BJ (cell line): ENCODE results near the gene TOPAZ1. TPM values are rescaled to one million over a fixed set of nuclear protein-coding genes. Genes with fewer than 3 reads are reported as not detected.

Experiments used
- CTCF ChIA-PET: fragments of 350-600 bp; formaldehyde crosslinking; extraction: SDS; loops from one replicate; lab custom pipeline; 2021; ENCODE audit warnings: antibody characterized with exemption, inconsistent platforms; lab: Yijun Ruan, JAX
- POLR2A ChIA-PET: fragments of 300-600 bp; sonication (Branson Sonifier 250); formaldehyde crosslinking; extraction: SDS; loops from one replicate; lab custom pipeline; 2021; ENCODE audit warnings: antibody characterized with exemption; lab: Charles Lee
- DNase-seq: peaks from one replicate; pipeline ENCODE4 v3.0.0-alpha.2; 2011; ENCODE audit warnings: low read depth
- H3K27me3 ChIP-seq: 2 replicates; pipeline ENCODE4 v1.6.0; 2011; ENCODE audit warnings: low read length; ENCODE audit not compliant: control insufficient read depth, insufficient read depth
- H3K36me3 ChIP-seq: 2 replicates; pipeline ENCODE4 v1.5.1; 2011; ENCODE audit warnings: low read length; ENCODE audit not compliant: control insufficient read depth, insufficient read depth
- H3K4me3 ChIP-seq: 2 replicates; pipeline ENCODE4 v1.5.1; 2011; ENCODE audit warnings: low read depth, mild to moderate bottlenecking, control low read depth, low read length
- CTCF ChIP-seq: IDR thresholded peaks from 2 replicates; pipeline ENCODE4 v1.5.1; 2011; ENCODE audit warnings: low read depth, mild to moderate bottlenecking, control low read depth, inconsistent platforms, low read length, moderate library complexity; ENCODE audit not compliant: insufficient read depth
- polyA plus RNA-seq: library from polyadenylated mRNA; depleted of rRNA; stranded (reverse); fragments of >200 nt; gene quantifications from 2 replicates; pipeline ENCODE4 v1.2.3, GENCODE V29; 2011

TOPAZ1 gene
- polyA plus RNA-seq, 1 experiment, result not detected

- DNase-seq, result no peak
- H3K4me3 ChIP-seq, result no peak overlapping the region
- no peaks in the 10 kb centered on the region; the same call in 1 of the 2 replicates for H3K27me3 ChIP-seq
- CTCF ChIA-PET, result no interaction called here
- POLR2A ChIA-PET, result no interaction called here
- no peak for TF ChIP-seq CTCF
- no peaks in the 10 kb centered on the region for H3K36me3 ChIP-seq
Measured at GRCh38 chr3:44280077-44280476, 38.4 kb downstream of the TOPAZ1 start.

- POLR2A ChIA-PET, result no interaction called here
Measured at GRCh38 chr3:44280631-44281030, 38.9 kb downstream of the TOPAZ1 start.

GRCh38 chr3:44284949-44285348 lies 43.3 kb downstream of the TOPAZ1 start:
- no peak for DNase-seq
- ChIA-PET CTCF (no interaction called here), POLR2A (no interaction called here)
- no peak overlapping the region for H3K4me3 ChIP-seq
- no peaks in the 10 kb centered on the region for H3K36me3 ChIP-seq
- no peak for TF ChIP-seq CTCF
- no peaks in the 10 kb centered on the region for H3K27me3 ChIP-seq

More at GRCh38 chr3:44280631-44281030, 38.9 kb downstream of the TOPAZ1 start:
- no peaks in the 10 kb centered on the region; the same call in 1 of the 2 replicates for H3K27me3 ChIP-seq
- H3K36me3 ChIP-seq, result no peaks in the 10 kb centered on the region
- CTCF ChIA-PET, result no interaction called here
- no peak for TF ChIP-seq CTCF
- no peak overlapping the region for H3K4me3 ChIP-seq
- no peak for DNase-seq

- TF ChIP-seq CTCF, result no peak
- ChIA-PET POLR2A (no interaction called here), CTCF (no interaction called here)
- no peak for DNase-seq
- Histone ChIP-seq H3K4me3 (no peak overlapping the region), H3K27me3 (no peaks in the 10 kb centered on the region; the same call in 1 of the 2 replicates), H3K36me3 (no peaks in the 10 kb centered on the region)
Measured at GRCh38 chr3:44289882-44290462, 48.3 kb downstream of the TOPAZ1 start.

- no peaks in the 10 kb centered on the region; the same call in 1 of the 2 replicates for H3K27me3 ChIP-seq
- CTCF ChIA-PET, result interaction anchor here (1.2 to 1.3 kb wide), 2 partner anchors 9 to 11 kb away, joined by 3 read pairs; no protein-coding TSS in a partner anchor
- no peak for DNase-seq
- POLR2A ChIA-PET, result no interaction called here
- no peak for TF ChIP-seq CTCF
- no peaks in the 10 kb centered on the region for H3K36me3 ChIP-seq
- no peak overlapping the region for H3K4me3 ChIP-seq
Measured at GRCh38 chr3:44292276-44292675, 50.6 kb downstream of the TOPAZ1 start.
